Caki2 (cell line): ENCODE results near the gene CNTFR. TPM values are rescaled to one million over a fixed set of nuclear protein-coding genes. Genes with fewer than 3 reads are reported as not detected.

Experiments used
- DNase-seq: peaks from one replicate; pipeline ENCODE4 v3.0.0-alpha.2; 2015; ENCODE audit warnings: low read depth
- in situ Hi-C: cut with HindIII; loops from 2 replicates; pipeline ENCODE4 v1.10.0; 2016; ENCODE audit warnings: low sequenced_read_pairs, low pct_unique_long_range_greater_than_20kb, mixed read lengths
- total RNA-seq: library from RNA; depleted of rRNA; stranded (reverse); fragments of >200 nt; shearing (Covaris generic); gene quantifications from 2 replicates; pipeline ENCODE4 v1.2.3, GENCODE V29; 2014; ENCODE audit warnings: low replicate concordance

Gene CNTFR
- total RNA-seq, 1 experiment from 2014 or later, result not detected

DNA sequence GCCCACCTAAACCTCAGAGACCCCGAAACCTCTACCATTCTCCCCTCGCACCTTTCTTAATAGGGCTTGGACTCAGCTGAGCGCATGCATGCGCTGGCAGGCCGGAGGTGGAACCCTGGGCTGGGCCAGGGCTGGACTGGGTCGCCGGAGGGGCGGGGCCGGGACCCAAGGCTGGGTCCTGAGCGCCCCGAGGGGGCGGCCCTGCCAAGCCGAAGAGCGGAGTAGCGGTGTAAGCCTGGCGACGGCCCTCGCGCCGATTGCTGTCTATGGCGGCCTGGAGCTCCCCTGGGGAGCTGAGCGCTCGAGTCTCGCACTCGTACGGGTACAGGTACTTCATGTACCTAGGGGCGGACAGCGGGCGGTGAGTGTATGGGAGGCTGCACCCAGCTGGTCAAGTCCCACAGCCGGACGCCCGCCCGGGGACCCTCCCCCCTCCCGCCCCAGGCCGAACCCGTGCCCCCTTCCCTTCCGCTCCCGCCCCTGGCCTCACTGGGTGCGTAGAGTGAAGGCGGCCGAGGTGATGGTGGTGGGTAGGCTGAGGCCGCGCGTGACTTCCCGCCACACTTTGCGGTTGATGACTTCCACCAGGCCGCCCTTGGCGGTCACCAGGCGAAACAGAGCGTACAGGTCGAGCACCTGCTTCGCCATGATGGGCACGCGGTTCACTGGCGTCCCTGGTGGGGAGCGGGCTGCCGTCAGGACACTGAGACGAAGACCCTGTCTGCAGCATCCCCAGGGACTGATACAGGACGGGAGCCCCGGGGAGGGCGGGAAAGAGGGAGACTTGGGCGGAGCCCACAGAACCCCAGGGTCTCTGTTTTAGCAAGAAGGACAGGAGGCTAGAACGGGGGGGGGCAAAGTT lies 34.1 kb upstream of the CNTFR start:
- in situ Hi-C loops, result no loop called here

DNA sequence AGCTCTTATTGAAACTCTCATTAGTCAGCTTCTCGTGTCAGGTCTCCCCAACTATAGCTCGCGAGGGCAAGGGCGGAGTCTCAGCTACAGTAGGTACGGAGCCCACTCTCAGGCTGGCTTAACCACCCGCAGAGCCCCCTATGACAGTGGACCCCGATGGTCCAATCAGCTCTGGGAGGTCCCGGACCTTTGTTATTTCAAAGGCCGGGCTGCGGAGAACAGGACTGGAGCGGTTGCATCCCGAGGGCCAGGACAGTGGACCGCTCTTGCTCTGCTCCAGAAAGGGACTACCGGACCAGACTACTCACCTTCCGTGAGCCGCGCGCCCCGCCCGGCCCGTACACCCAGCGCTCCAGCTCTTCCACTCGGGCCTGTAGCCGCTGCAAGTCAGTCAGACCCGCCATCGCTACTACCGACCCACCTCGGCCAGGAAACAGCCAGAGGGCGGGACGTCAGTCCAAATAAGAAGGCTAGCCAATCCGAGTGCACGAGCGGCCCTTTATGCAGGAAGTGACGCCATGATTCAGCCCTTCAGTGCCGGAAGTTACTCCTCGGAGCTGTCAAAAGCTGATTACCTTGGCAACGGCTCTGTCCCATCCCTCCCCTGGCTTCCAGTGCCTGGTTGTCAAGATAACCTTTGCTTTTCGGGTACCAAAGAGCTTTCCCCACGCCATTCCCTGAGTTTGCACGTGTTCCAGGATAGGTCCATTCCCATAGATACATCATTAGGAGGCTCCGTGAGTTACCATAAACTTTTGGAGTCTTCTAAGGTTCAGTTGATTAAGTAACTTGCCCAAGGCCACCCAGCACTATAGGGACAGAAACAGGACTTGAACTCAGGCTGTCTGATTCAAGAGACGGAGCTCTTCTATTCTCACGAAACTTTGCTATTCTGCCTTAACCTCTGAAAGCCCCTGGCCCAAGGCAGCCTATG lies 30.8 kb upstream of the CNTFR start, which contains the start of gene DCTN3:
TSS of gene DCTN3 (minus strand) at position 435 of the 934 bp plus-strand sequence. CDS start at position 404, 31 bp downstream.
- peak; percentile 68 for DNase-seq
- in situ Hi-C loops, result no loop called here

More for the DNA sequence above, 34.1 kb upstream of the CNTFR start:
- DNase-seq, result no peak

DNA sequence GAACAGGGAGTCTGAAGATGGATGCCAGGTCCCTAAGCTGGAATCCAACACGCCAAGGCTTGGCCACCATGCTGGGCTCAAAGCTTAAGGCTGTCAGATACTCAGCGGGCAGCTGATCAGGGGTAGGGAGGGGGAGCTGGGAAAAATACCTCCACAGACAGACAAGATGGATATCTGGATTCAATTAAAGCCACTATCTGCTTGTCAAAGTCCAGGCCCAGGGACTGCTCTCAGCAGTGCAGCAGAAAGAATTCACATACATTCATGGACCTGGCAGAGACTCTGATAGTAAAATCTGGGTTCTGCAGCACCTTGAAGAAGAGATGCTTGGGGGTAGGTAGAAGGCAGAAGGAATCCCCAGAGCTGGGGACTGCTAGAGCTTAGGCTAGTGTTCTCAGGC lies 25.6 kb upstream of the CNTFR start:
- DNase-seq, result no peak
- in situ Hi-C loops, result no loop called here

DNA sequence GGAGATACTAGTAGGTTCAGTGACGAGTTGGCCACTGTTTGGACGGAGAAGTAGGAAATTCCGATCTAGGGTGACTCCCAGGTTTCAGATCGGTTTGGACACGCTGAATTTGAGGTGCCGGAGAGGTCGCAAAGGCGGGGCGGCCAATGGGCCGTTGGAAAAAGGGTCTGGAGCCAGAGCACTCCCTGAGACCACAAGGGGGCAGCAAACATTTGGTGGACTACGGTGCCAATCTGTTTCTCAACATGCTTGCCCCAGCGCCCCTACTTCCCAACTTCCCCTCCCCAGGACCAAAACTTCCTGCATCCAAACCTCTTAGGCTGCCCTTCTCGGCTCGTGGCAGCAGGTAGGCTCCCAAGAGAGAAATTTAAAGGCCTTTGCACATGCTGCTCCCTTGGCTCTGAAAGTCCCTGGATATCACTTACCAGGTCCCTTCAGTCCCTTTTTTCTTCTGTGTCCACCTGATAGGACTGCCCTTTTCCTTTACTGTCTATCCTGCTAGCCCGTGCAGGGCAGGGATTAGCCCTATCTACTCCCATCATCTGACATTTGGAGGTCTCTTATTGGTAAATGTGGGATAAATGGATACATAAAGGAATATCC lies 23.4 kb upstream of the CNTFR start:
- DNase-seq, result peak; percentile 56

DNA sequence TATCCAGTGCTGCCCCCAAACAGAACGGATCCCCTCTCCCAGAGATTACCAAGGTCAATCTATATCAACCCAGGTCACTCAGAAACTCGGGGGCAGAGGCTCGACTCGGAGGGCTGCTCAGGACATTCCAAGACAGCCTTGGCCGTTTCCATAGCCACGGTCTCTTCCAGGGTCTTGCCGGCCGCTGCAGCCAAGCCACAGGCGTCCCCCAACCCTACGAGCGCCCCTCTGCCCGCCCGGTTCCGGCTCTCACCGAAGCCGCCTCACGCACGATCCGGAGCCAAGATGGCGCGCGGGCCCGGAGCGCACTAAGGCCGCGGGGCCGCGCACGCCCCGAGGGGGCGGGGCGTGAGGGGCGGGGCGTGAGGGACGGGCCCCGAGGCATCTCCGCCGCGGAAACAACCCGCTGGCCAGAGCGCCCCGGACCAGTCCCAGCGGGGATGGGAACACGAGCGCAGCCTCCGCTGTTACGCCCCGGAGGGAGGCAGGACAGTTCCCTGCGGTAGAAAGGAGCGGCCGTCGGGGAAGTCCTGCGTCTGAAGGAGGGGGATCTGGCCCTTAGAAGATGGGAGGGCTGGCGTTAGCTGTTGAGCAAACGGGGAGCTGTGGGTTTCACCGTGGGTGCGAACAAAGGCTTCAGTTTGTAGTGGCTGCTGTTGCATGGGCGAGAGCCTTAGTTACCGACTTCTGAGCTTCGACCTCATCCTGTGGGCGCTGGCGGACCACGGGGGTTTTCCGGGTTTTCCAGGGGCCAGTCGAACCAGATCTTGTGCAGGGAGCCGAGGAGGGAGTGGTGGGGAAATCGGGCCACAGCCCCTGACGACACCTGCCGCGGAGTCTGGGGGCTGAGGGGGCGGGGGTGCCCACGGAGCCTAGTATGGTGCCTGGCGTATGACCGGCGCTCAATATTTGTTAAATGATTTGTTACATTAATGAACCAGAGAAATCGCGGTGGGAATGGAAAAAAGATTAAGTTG lies 22.6 kb upstream of the CNTFR start, which contains the start of gene RPP25L:
TSS of gene RPP25L (minus strand) at position 287 of the 977 bp plus-strand sequence. CDS start 801 bp downstream, outside the sequence.
- DNase-seq, result peak; percentile 69
- in situ Hi-C loops, result no loop called here

More for the DNA sequence above, 23.4 kb upstream of the CNTFR start:
- in situ Hi-C loops, result no loop called here

DNA sequence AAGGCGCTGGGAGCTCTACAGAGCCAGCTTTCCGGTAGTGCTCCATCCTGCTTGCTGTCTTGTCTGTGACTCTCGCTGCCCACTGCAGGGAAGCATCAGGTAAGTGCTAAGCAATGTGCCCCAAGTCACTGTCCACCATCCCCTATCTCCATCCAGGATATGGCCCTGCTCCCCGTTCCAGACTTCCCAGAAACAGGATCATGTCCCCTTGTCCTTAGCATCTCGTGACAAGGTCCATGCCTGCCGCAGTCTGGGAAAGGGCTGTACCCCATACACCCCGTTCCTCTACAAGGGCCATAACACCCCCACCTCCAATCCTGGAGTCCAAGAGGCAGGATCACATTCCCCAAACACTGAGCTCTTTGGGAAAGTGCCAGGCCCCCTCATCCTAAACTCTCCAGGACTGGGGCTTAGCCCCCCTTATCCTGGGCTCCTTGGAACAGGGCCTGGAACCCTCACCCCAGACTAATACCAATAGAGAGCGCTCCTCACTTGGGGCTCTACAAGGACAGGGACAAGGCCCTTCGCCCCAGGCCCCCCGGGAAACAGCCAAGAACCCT lies 21.8 kb upstream of the CNTFR start:
- DNase-seq, result no peak
- in situ Hi-C loops, result no loop called here

DNA sequence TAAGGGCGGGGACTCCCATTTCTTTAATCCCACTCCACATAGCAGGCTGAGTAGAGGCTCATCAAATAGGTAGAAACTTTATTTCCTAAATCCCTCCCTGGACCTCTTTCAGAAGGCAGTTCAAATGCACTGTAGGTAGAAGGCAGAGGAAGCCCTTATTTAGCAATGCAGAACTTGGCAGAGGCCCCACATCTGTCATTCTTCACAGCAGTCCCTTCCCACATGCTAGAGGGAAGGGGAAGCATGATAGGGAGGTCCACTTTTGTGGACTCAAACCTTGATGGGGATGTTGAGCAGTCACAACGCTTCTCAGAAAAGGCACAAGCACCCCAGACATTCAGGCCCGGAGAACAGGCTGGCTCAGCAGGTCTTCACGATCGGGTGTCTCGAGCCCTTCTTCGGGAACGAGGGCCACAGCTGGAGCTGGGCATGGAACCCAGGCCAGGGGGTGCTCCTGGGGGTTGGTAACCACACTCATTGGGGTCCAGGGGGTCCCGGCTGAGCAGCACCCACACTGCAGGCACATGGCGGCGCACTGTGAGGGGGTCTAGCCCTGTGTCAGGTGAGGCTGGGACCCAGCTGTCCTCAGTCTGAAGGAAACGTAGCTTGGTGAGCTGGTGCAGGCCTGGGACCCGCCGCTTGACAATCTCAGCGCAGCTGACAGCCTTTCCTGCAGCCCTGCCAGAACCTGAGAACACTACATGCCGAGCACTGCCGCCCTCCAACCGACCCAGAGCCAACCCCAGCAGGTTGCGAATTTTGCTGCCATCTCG lies 21.1 kb upstream of the CNTFR start:
- no peak for DNase-seq
- in situ Hi-C loops, result no loop called here

DNA sequence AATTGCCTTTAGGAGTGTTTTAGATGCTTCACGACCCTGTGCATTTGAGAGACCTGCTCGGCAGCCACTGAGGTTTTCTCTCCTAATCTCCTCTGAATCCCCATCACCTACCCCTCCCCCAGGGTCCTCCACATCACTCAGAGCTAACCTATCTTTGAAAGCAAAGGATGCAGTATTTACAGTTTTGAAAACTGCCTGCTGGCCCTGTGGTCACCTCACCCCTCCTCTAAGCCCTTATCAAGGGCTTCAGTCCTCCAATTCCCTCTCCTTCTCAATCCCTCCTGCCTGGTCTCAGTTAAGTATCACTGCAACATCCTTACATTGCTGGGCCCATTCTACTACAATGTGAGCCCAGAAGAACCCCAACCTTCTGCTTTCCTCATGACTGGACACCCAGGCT lies 17.8 kb upstream of the CNTFR start:
- in situ Hi-C loops, result no loop called here
- no peak for DNase-seq

DNA sequence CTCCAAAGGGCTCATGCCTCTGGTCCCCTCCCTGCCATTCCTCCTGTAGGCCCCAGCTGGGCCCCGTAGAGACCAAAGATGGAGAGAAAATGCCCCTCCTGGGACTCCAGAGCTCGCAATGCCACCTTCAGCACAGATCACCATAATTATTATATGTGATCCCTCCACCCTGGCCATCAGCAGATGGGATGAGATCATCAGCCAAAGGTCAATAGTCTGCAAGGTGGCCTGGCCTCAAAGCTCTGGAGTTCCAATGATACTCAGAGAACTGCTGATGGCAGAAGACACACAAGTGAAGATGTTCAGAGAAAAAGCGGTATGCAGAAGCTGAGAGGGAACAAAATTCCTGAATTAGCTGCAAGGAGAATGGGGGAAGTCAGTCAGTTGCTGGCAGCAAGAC lies 17.4 kb upstream of the CNTFR start:
- in situ Hi-C loops, result no loop called here
- no peak for DNase-seq

DNA sequence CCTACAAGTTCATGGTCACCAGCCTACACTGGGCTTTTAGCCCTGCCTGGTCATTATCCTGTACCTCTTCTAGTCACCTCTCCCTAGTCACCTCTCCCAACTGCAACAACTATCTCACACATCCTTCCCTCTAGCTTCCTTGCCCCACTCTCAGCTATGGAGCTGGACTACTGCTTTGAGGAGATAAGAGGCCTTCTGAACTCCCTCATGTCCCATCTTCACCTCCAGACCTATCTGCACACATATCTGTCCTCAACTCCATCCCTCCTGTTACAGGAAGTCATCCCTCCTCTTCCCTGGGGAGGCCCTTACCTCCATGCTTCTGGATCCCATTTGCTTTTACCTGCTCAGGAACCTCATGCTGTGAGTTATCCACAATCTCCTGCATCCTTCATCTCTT lies 16.7 kb upstream of the CNTFR start:
- DNase-seq, result no peak
- in situ Hi-C loops, result no loop called here

DNA sequence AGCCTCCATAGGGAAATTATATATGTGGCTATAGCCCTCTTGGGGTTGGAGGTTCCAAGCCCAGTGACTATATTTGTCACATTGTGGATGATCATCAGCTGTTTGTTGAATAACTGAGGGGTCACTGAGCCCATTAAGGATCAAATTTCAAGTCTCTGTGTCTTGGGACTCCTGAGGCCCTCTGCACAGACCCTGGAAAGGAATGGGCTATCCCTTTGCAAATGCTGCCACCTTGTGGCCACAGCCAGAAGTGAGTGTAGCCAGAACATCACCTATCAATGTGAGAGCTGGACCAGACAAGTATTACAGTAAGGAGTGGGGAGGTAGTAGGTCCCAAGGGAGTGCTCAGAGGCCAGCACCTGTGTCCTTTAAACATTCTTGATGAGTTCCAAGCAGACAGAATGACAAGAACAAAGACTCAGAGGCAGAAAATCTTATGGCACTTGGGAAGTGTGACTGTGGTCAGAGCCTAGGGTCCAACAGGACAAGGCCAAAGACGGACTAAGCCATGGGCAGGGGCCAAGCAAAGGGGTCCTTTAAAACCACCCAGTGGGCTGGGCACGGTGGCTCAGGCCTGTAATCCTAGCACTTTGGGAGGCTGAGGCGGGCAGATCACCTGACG lies 14.2 kb upstream of the CNTFR start:
- in situ Hi-C loops, result no loop called here
- peak; percentile 51 for DNase-seq

DNA sequence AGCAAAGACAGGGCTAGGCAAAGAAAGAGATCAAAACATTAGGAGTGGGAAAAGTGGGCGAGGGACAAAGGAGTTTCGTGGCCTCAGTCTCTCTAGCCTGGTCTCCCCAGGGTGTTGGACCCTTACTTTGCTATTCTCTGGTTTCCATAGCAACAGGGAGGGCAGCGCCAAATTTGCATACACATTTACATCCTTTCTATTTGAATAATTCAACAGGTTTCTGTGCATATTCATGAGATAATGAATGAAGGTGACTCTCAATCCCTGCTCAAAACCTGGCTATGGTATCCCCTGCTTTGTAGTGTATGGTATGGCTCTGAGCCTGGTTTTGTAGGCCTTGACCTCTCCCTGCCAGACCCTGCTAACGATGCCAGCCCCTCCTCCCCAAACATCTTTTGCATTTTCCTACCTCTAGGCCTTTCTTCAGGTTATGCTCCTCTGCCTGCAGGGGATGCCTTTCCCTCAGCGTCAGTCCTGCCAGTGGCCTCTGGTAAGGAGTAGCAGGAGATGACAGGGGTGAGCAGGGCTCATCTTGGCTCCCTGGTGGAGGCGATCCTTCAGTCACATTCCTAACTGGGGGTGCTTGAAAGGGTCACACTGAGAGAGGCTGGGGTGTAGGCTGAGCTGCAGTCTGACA lies 12.5 kb upstream of the CNTFR start:
- DNase-seq, result no peak
- in situ Hi-C loops, result no loop called here

DNA sequence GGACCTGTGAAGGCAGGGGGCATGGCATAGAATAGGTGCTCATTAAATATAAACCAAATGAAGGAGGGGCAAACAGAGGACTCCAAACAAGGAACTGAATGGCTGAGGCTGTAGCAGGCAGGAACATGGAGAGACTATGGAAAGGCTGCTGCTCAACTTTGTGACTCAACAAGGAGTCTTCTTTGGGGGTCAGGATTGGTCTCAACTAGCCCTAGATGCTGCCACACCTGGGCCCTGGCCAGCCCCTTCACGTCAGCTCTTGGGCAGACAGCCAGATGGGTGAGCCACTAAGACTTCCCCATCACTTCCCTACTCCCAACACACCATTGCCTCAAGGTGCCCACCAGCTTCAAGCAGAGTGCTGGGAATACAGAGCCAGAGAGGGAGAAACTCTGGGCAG lies 11.4 kb upstream of the CNTFR start:
- in situ Hi-C loops, result no loop called here
- DNase-seq, result no peak

DNA sequence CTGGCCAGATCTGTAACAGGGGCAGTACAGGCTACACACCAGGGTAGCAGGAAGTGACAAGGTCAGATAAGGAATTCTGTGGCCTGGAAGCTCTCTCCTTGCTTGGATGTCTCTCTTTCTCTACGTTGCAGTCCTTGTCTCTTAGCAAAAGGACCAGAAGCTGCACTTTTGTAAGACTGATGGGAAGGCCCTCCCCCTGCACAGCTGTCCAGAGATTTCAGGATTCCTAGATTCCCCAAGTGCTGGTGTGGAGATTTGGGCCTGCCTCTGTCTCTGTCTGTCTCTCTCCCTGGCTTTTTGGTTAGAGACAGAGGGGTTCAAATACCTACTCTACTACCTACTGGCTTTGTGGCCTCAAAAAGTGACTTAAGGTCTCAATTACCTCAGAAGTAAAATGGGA lies 10.0 kb upstream of the CNTFR start:
- DNase-seq, result no peak
- in situ Hi-C loops, result no loop called here

DNA sequence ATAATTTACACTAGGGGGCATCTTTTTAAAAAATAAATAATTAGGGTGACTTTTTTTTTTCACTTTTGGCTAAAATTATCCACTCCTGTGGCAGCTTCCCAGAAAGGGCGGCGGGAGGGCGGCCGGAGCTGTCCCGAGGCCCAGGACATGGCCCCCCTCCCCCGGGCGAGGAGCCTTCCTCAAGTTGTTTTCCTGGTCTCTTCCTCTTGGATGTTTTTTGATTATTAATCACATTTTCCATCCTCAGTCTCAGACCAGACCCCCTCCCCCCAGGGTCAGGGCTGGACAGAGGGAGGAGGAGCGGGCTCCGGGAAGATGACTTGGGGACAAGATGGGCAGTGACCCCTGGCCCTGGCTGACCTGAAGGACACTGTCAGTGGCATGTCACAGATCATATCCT lies 4.7 kb upstream of the CNTFR start:
- DNase-seq, result no peak
- in situ Hi-C loops, result no loop called here
